Smooth muscle cell (in vitro differentiated cells): ENCODE measurements around the gene NOL4L. TPM values are rescaled to one million over a fixed set of nuclear protein-coding genes. Genes with fewer than 3 reads are reported as not detected.

Source experiments
- DNase-seq: peaks from one replicate; lab custom pipeline; 2025; ENCODE audit not compliant: unreplicated experiment; lab: John Stamatoyannopoulos, UW
- H2AFZ ChIP-seq: fragments of 200-600 bp; sonication (generic); 2 replicates; pipeline ENCODE4 v1.6.0; 2016; ENCODE audit warnings: antibody characterized with exemption, low read depth, mild to moderate bottlenecking
- H3F3A ChIP-seq: fragments of 200-600 bp; sonication (generic); 2 replicates; pipeline ENCODE4 v1.6.0; 2017; ENCODE audit warnings: antibody characterized with exemption, low read depth
- H3K27ac ChIP-seq: fragments of 200-600 bp; sonication (generic); 2 replicates; pipeline ENCODE4 v1.5.1; 2016; ENCODE audit warnings: low read depth, mild to moderate bottlenecking
- H3K27me3 ChIP-seq: fragments of 200-600 bp; sonication (generic); 2 replicates; pipeline ENCODE4 v1.6.1; 2016; ENCODE audit warnings: low read depth, mild to moderate bottlenecking
- H3K36me3 ChIP-seq: fragments of 200-600 bp; sonication (generic); 2 replicates; pipeline ENCODE4 v1.5.1; 2016; ENCODE audit warnings: low read depth
- H3K4me1 ChIP-seq: fragments of 200-600 bp; sonication (generic); 2 replicates; pipeline ENCODE4 v1.5.1; 2016; ENCODE audit warnings: low read depth
- H3K4me2 ChIP-seq: fragments of 200-600 bp; sonication (generic); 2 replicates; pipeline ENCODE4 v1.6.0; 2016; ENCODE audit warnings: mild to moderate bottlenecking
- H3K4me3 ChIP-seq: fragments of 200-600 bp; sonication (generic); 2 replicates; pipeline ENCODE4 v1.5.1; 2016; ENCODE audit warnings: mild to moderate bottlenecking
- H3K79me2 ChIP-seq: fragments of 200-600 bp; sonication (generic); 2 replicates; pipeline ENCODE4 v1.6.0; 2016; ENCODE audit warnings: low read depth, mild to moderate bottlenecking
- H3K9ac ChIP-seq: fragments of 200-600 bp; sonication (generic); 2 replicates; pipeline ENCODE4 v1.6.0; 2016; ENCODE audit warnings: low read depth
- H3K9me3 ChIP-seq: fragments of 200-600 bp; sonication (generic); replicated peaks from 2 replicates; pipeline ENCODE4 v1.5.1; 2016; ENCODE audit warnings: low read depth
- H4K20me1 ChIP-seq: fragments of 200-600 bp; sonication (generic); 2 replicates; pipeline ENCODE4 v1.6.0; 2016; ENCODE audit warnings: low read depth
- WGBS: methylation state at CpG from one replicate; pipeline ENCODE4 v1.1.7; 2016; ENCODE audit warnings: low lambda C conversion rate; 5-methylcytosine and 5-hydroxymethylcytosine counted together
- polyA plus RNA-seq: library from polyadenylated mRNA; unstranded; fragments of >200 nt; fragmentation: Nextera tagmentation; extraction: Ambion mirVana; gene quantifications from 2 replicates; pipeline ENCODE4 v1.2.1, GENCODE V29; 2016
- total RNA-seq: library from RNA; depleted of rRNA; stranded (reverse); fragments of >200 nt; gene quantifications from 2 replicates; pipeline ENCODE4 v1.2.3, GENCODE V29; 2014
- TF ChIP-seq, protein P1 (sequence below): fragments of 200-600 bp; sonication (generic); IDR thresholded peaks from 2 replicates; pipeline ENCODE4 v1.5.1; 2017; ENCODE audit warnings: borderline replicate concordance, mild to moderate bottlenecking, antibody characterized with exemption; ENCODE audit not compliant: insufficient read depth, poor library complexity, severe bottlenecking

NOL4L gene
- total and polyA plus RNA-seq, 2 experiments from 2014 or later, result 26.0 to 26.2 TPM

DNA sequence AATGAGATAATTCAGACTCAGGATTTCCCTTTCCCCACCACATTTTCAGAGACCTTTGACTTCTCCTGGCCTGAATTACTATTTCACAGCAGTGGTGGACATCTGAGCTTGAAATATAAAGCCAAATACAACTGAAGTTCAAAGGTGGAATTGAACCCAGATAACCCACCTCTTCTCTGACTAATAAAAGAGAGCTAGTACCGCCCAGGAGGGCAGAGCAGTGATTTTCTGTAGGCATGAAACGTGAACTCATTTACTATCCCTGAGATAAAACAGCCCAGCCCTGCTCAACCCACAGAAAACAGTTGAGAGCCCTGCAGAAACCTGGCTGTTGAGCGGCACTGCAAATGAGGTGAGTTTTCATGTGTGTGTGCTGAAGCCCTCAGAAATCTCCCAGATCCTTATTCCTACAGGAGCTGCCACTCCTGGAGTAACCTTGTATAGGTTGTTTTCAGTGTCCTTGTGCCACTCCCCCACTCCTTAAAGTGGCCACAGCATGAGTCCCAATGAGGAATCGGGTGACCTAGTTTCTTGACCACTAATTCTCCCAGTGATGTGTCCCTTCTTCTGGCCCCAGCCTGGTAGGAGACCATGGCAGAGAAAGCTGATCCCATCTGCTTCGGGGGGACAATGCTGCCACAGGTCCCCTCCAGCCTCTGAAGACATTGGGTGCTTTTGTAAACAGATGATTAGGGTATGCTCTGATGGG, 99.2 kb downstream of the NOL4L start:
- Histone ChIP-seq H3K9ac (no peak overlapping the region), H3K79me2 (peaks cover 23% of the 10 kb centered on the region), H3K27ac (peak overlapping the region; percentile 92), H3K4me1 (peaks cover 13% of the 10 kb centered on the region), H3K36me3 (no peaks in the 10 kb centered on the region), H4K20me1 (peaks cover 20% of the 10 kb centered on the region), H3F3A (peaks cover 24% of the 10 kb centered on the region), H2AFZ (no peak overlapping the region), H3K4me2 (peak overlapping the region; percentile 89), H3K27me3 (no peaks in the 10 kb centered on the region), H3K4me3 (no peak overlapping the region), H3K9me3 (no peaks in the 10 kb centered on the region)
- no peak for DNase-seq
- 58% methylated on average over 5 of the region's 5 CpGs for WGBS
- TF ChIP-seq, protein P1, sequence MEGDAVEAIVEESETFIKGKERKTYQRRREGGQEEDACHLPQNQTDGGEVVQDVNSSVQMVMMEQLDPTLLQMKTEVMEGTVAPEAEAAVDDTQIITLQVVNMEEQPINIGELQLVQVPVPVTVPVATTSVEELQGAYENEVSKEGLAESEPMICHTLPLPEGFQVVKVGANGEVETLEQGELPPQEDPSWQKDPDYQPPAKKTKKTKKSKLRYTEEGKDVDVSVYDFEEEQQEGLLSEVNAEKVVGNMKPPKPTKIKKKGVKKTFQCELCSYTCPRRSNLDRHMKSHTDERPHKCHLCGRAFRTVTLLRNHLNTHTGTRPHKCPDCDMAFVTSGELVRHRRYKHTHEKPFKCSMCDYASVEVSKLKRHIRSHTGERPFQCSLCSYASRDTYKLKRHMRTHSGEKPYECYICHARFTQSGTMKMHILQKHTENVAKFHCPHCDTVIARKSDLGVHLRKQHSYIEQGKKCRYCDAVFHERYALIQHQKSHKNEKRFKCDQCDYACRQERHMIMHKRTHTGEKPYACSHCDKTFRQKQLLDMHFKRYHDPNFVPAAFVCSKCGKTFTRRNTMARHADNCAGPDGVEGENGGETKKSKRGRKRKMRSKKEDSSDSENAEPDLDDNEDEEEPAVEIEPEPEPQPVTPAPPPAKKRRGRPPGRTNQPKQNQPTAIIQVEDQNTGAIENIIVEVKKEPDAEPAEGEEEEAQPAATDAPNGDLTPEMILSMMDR, result no peak

DNA sequence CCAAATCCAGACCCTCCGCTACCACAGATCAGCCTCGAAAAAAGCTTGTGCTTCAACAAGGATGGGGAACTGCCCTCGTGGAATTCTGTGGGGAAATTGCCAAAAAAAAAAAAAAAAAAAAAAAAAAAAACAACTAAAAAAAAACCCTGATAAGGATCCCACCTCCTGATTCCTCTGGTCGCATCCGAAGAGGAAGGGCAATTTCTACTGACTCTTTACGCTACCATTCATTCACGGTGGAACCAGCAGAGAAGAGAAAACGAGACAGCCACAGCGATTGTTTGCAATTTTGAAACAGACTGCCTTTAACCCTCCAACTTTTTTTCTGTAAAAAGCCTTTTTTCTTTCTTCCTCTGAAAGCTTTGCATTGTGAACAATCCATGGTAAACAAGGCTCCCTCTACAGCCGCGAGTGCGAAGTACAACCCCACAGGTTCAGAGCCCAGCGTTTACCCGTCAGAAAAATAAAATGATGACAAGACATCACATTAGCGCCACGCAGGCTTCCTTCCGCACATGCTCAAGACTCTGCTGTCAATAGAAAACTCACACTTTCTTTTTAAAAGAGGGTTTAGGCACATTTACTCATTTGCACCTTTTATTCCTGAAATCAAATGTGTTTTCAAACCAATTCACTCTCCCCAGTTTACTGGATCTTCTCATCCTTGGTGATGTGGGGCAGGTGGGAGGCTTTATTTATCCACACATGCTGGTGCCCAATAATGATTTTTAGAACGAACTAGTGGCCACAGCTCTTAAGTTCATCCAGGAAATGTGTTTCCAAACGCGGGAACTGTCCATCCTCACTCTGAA, 100.0 kb downstream of the NOL4L start:
- Histone ChIP-seq H3K36me3 (no peaks in the 10 kb centered on the region), H3K27me3 (no peaks in the 10 kb centered on the region), H3K4me1 (peaks cover 20% of the 10 kb centered on the region), H3K9me3 (no peaks in the 10 kb centered on the region), H2AFZ (peak overlapping the region; percentile 56), H3K4me2 (peak overlapping the region; percentile 89), H3K79me2 (peaks cover 31% of the 10 kb centered on the region), H3K27ac (peak overlapping the region; percentile 92), H3K9ac (peak overlapping the region; percentile 54), H3K4me3 (peak overlapping the region; percentile 88), H4K20me1 (peaks cover 27% of the 10 kb centered on the region), H3F3A (peaks cover 24% of the 10 kb centered on the region)
- DNase-seq, result no peak
- TF ChIP-seq, protein P1, result peak; percentile 80
- 7% methylated on average over 20 of the region's 20 CpGs for WGBS

DNA sequence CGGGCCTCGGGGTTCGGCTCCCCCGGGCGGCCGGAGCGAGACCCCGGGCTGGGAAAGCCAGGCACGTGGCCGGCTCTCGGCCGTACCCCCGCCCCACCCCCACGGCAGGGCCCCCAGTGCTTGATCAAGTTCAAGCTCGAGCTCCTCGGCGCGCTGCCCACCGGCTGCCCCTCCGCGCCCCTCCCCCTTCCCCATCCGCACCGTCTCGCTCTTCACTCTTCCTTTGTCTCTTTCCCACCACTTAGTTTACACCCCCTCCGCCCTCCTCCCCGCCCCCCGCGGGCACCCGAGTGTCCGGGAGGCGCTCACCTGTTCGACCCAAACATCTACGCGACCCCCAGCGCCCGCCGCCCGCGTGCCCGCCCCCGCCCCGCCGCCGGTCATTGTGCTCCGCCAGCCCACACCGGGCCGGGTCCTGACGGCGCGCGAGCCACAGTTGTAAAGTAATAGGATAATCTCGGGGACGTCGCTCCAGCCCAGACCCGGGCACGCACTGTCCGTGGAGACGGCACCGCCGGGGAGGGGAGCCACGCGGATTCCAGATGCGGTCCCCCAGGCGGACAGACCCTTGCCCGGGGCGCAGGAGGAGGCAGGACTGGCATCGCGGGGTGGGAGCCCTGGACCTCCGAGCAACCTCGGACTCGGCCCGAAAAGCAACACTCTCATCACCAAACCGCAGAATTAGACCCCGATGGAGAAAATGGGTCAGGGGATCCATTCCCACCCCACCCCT, 100.7 kb downstream of the NOL4L start:
- TF ChIP-seq, protein P1, result no peak
- Histone ChIP-seq H3K4me3 (peak overlapping the region; percentile 88), H3K9me3 (no peaks in the 10 kb centered on the region), H2AFZ (peak overlapping the region; percentile 56), H3K4me2 (peak overlapping the region; percentile 89), H4K20me1 (peaks cover 35% of the 10 kb centered on the region), H3K4me1 (peaks cover 20% of the 10 kb centered on the region), H3K27me3 (no peaks in the 10 kb centered on the region), H3K9ac (peak overlapping the region; percentile 83), H3K79me2 (peaks cover 38% of the 10 kb centered on the region), H3K36me3 (no peaks in the 10 kb centered on the region), H3K27ac (peak overlapping the region; percentile 92), H3F3A (peaks cover 24% of the 10 kb centered on the region)
- DNase-seq, result no peak
- WGBS, result under 1% methylated on average over 46 of the region's 74 CpGs
